ENCODE results near the gene CRYBA1. TPM values are rescaled to one million over a fixed set of nuclear protein-coding genes. Genes with fewer than 3 reads are reported as not detected.

CRYBA1 gene
- polyA plus RNA-seq, 1 donor, result not detected

- peak within 1 kb of the TSS; percentile 92 for H3K4me3 ChIP-seq (ENCODE audit: low read length)
- H3K27me3 ChIP-seq (ENCODE audit: control insufficient read depth, insufficient read depth, low read length), result no peaks in the 10 kb centered on the region
- H3K36me3 ChIP-seq (ENCODE audit: control insufficient read depth, insufficient read depth, low read length), result peaks cover under 1% of the 10 kb centered on the region
- H3K9me3 ChIP-seq (ENCODE audit: control insufficient read depth, low read depth, low read length), result peaks cover 3% of the 10 kb centered on the region
- H3K27ac ChIP-seq (ENCODE audit: low read length), result peak within 1 kb of the TSS; percentile 96
- H3K4me1 ChIP-seq (ENCODE audit: control insufficient read depth, insufficient read depth, low read length), result peaks cover 9% of the 10 kb centered on the region
- peak; percentile 99 for DNase-seq
- WGBS (ENCODE audit: insufficient coverage, low lambda C conversion rate), result 0% methylated on average over 1 of the region's 31 CpGs
Measured at GRCh38 chr17:29293890-29294579, 47.4 kb downstream of the CRYBA1 start, which contains the start of gene NUFIP2. Gene NUFIP2, minus strand, starts transcription at chr17:29294148. Its CDS starts 89 bp downstream, at chr17:29294059.

GRCh38 chr17:29294580-29294900 is 47.9 kb downstream of the CRYBA1 start:
- WGBS (ENCODE audit: insufficient coverage, low lambda C conversion rate), result 0% methylated on average over 1 of the region's 2 CpGs

GRCh38 chr17:29295420-29295819 is 48.8 kb downstream of the CRYBA1 start:
- WGBS (ENCODE audit: insufficient coverage, low lambda C conversion rate), result 93% methylated on average over 3 of the region's 3 CpGs
- no peak for DNase-seq
- Histone ChIP-seq H3K27me3 (ENCODE audit: control insufficient read depth, insufficient read depth, low read length) (no peaks in the 10 kb centered on the region), H3K9me3 (ENCODE audit: control insufficient read depth, low read depth, low read length) (peaks cover 3% of the 10 kb centered on the region), H3K4me1 (ENCODE audit: control insufficient read depth, insufficient read depth, low read length) (peaks cover 6% of the 10 kb centered on the region), H3K36me3 (ENCODE audit: control insufficient read depth, insufficient read depth, low read length) (no peaks in the 10 kb centered on the region), H3K27ac (ENCODE audit: low read length) (no peak overlapping the region), H3K4me3 (ENCODE audit: low read length) (no peak overlapping the region)

More at GRCh38 chr17:29294580-29294900, 47.9 kb downstream of the CRYBA1 start:
- DNase-seq, result no peak
- H3K27me3 ChIP-seq (ENCODE audit: control insufficient read depth, insufficient read depth, low read length), result no peaks in the 10 kb centered on the region
- H3K27ac ChIP-seq (ENCODE audit: low read length), result peak overlapping the region; percentile 95
- peaks cover 3% of the 10 kb centered on the region for H3K9me3 ChIP-seq (ENCODE audit: control insufficient read depth, low read depth, low read length)
- peaks cover 9% of the 10 kb centered on the region for H3K4me1 ChIP-seq (ENCODE audit: control insufficient read depth, insufficient read depth, low read length)
- no peaks in the 10 kb centered on the region for H3K36me3 ChIP-seq (ENCODE audit: control insufficient read depth, insufficient read depth, low read length)
- peak overlapping the region; percentile 92 for H3K4me3 ChIP-seq (ENCODE audit: low read length)

- Histone ChIP-seq H3K9me3 (ENCODE audit: control insufficient read depth, low read depth, low read length) (no peaks in the 10 kb centered on the region), H3K4me3 (ENCODE audit: low read length) (no peak overlapping the region), H3K4me1 (ENCODE audit: control insufficient read depth, insufficient read depth, low read length) (no peaks in the 10 kb centered on the region), H3K27me3 (ENCODE audit: control insufficient read depth, insufficient read depth, low read length) (no peaks in the 10 kb centered on the region), H3K36me3 (ENCODE audit: control insufficient read depth, insufficient read depth, low read length) (no peaks in the 10 kb centered on the region), H3K27ac (ENCODE audit: low read length) (no peak overlapping the region)
- DNase-seq, result no peak
- no CpG with 5 or more reads among the region's 2 CpGs for WGBS (ENCODE audit: insufficient coverage, low lambda C conversion rate)
Measured at GRCh38 chr17:29299031-29299430, 52.4 kb downstream of the CRYBA1 start.

GRCh38 chr17:29303386-29303785 is 56.7 kb downstream of the CRYBA1 start:
- no peaks in the 10 kb centered on the region for H3K4me1 ChIP-seq (ENCODE audit: control insufficient read depth, insufficient read depth, low read length)
- H3K27ac ChIP-seq (ENCODE audit: low read length), result no peak overlapping the region
- DNase-seq, result no peak
- no CpG with 5 or more reads among the region's 3 CpGs for whole genome bisulfite sequencing (ENCODE audit: insufficient coverage, low lambda C conversion rate)
- no peaks in the 10 kb centered on the region for H3K27me3 ChIP-seq (ENCODE audit: control insufficient read depth, insufficient read depth, low read length)
- H3K9me3 ChIP-seq (ENCODE audit: control insufficient read depth, low read depth, low read length), result no peaks in the 10 kb centered on the region
- no peaks in the 10 kb centered on the region for H3K36me3 ChIP-seq (ENCODE audit: control insufficient read depth, insufficient read depth, low read length)
- no peak overlapping the region for H3K4me3 ChIP-seq (ENCODE audit: low read length)

Other genes starting within 250 kb of the CRYBA1 start
- gene SEZ6, start 240.8 kb upstream of the CRYBA1 start, polyA plus RNA-seq, result 4.6 TPM
- gene PIPOX, start 203.7 kb upstream of the CRYBA1 start, polyA plus RNA-seq, result 51.5 TPM
- gene MYO18A, start 66.5 kb upstream of the CRYBA1 start, polyA plus RNA-seq, result 46.2 TPM
- 37.1 TPM for gene NUFIP2, start 47.3 kb downstream of the CRYBA1 start, polyA plus RNA-seq
- gene TAOK1, start 143.5 kb downstream of the CRYBA1 start, polyA plus RNA-seq, result 22.2 TPM